Neural progenitor cell (in vitro differentiated cells): ENCODE measurements around the gene CEP170B. TPM values are rescaled to one million over a fixed set of nuclear protein-coding genes. Genes with fewer than 3 reads are reported as not detected.

Experiments used
- DNase-seq: peaks from one replicate; pipeline ENCODE4 v3.0.0-alpha.2; 2016; ENCODE audit warnings: low spot score
- H2AFZ ChIP-seq: fragments of 200-600 bp; sonication (generic); replicated peaks from 2 replicates; pipeline ENCODE4 v1.6.1; 2016; ENCODE audit warnings: antibody characterized with exemption
- H3F3A ChIP-seq: fragments of 200-600 bp; sonication (generic); 2 replicates; pipeline ENCODE4 v1.6.1; 2016; ENCODE audit warnings: antibody characterized with exemption, low read depth
- H3K27ac ChIP-seq: fragments of 200-600 bp; sonication (generic); 2 replicates; pipeline ENCODE4 v1.5.1; 2016; ENCODE audit warnings: mild to moderate bottlenecking
- H3K27me3 ChIP-seq: fragments of 200-600 bp; sonication (generic); 2 replicates; pipeline ENCODE4 v1.6.1; 2016; ENCODE audit warnings: mild to moderate bottlenecking, moderate library complexity
- H3K36me3 ChIP-seq: fragments of 200-600 bp; sonication (generic); 2 replicates; pipeline ENCODE4 v1.5.1; 2016
- H3K4me1 ChIP-seq: fragments of 200-600 bp; sonication (generic); 2 replicates; pipeline ENCODE4 v1.6.1; 2016; ENCODE audit warnings: mixed run types
- H3K4me2 ChIP-seq: fragments of 200-600 bp; sonication (generic); 2 replicates; pipeline ENCODE4 v1.6.1; 2016
- H3K4me3 ChIP-seq: fragments of 200-600 bp; sonication (generic); 2 replicates; pipeline ENCODE4 v1.5.1; 2016
- H3K79me2 ChIP-seq: fragments of 200-600 bp; sonication (generic); 2 replicates; pipeline ENCODE4 v1.6.1; 2016; ENCODE audit warnings: low read depth
- H3K9ac ChIP-seq: fragments of 200-600 bp; sonication (generic); 2 replicates; pipeline ENCODE4 v1.6.1; 2016
- H3K9me3 ChIP-seq: fragments of 200-600 bp; sonication (generic); 2 replicates; pipeline ENCODE4 v1.5.1; 2016; ENCODE audit warnings: low read depth
- H4K20me1 ChIP-seq: fragments of 200-600 bp; sonication (generic); 2 replicates; pipeline ENCODE4 v1.6.1; 2016; ENCODE audit warnings: low read depth
- H3K27ac Mint-ChIP-seq: 3 replicates; pipeline ENCODE4 v1.8.0; 2021; ENCODE audit warnings: mixed read lengths
- H3K27me3 Mint-ChIP-seq: 2 replicates; pipeline ENCODE4 v1.8.0; 2022; ENCODE audit warnings: low read depth, mild to moderate bottlenecking, inconsistent platforms, moderate library complexity, mixed read lengths; ENCODE audit not compliant: insufficient read depth
- H3K36me3 Mint-ChIP-seq: 3 replicates; pipeline ENCODE4 v1.8.0; 2021; ENCODE audit warnings: mixed read lengths
- H3K4me1 Mint-ChIP-seq: 3 replicates; pipeline ENCODE4 v1.8.0; 2021; ENCODE audit warnings: mixed read lengths
- H3K4me3 Mint-ChIP-seq: 3 replicates; pipeline ENCODE4 v1.8.0; 2021; ENCODE audit warnings: mild to moderate bottlenecking, moderate library complexity, mixed read lengths
- H3K9me3 Mint-ChIP-seq: 3 replicates; pipeline ENCODE4 v1.8.0; 2020; ENCODE audit warnings: mixed read lengths
- EZH2 ChIP-seq: fragments of 200-600 bp; sonication (generic); IDR thresholded peaks from 2 replicates; pipeline ENCODE4 v1.6.1; 2017; ENCODE audit warnings: antibody characterized with exemption, mild to moderate bottlenecking, moderate library complexity
- EZH2phosphoT487 ChIP-seq: fragments of 200-600 bp; sonication (generic); IDR thresholded peaks from 2 replicates; pipeline ENCODE4 v1.6.1; 2017; ENCODE audit warnings: antibody characterized with exemption
- total RNA-seq: library from RNA; depleted of rRNA; stranded (reverse); fragments of >200 nt; gene quantifications from 2 replicates; pipeline ENCODE4 v1.2.3, GENCODE V29; 2015; ENCODE audit warnings: low replicate concordance
- TF ChIP-seq, protein P1 (sequence below): fragments of 200-600 bp; sonication (generic); IDR thresholded peaks from 2 replicates; pipeline ENCODE4 v1.5.1; 2017; ENCODE audit warnings: antibody characterized with exemption, mild to moderate bottlenecking

Gene CEP170B
- total RNA-seq, 1 donor from 2014 or later: 3.0 TPM

GRCh38 chr14:104818714-104819161, 46.3 kb upstream of the CEP170B start:
- Histone ChIP-seq H3K4me1 (peaks cover 6% of the 10 kb centered on the region), H3K79me2 (peaks cover 9% of the 10 kb centered on the region)
- TF ChIP-seq EZH2phosphoT487 (no peak), EZH2 (no peak)
- TF ChIP-seq, protein P1, sequence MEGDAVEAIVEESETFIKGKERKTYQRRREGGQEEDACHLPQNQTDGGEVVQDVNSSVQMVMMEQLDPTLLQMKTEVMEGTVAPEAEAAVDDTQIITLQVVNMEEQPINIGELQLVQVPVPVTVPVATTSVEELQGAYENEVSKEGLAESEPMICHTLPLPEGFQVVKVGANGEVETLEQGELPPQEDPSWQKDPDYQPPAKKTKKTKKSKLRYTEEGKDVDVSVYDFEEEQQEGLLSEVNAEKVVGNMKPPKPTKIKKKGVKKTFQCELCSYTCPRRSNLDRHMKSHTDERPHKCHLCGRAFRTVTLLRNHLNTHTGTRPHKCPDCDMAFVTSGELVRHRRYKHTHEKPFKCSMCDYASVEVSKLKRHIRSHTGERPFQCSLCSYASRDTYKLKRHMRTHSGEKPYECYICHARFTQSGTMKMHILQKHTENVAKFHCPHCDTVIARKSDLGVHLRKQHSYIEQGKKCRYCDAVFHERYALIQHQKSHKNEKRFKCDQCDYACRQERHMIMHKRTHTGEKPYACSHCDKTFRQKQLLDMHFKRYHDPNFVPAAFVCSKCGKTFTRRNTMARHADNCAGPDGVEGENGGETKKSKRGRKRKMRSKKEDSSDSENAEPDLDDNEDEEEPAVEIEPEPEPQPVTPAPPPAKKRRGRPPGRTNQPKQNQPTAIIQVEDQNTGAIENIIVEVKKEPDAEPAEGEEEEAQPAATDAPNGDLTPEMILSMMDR: no peak

GRCh38 chr14:104819361-104819781, 45.7 kb upstream of the CEP170B start:
- peaks cover 6% of the 10 kb centered on the region for H3K4me1 ChIP-seq
- no peak overlapping the region for H3K27ac ChIP-seq
- Mint-ChIP-seq H3K27ac (no peak overlapping the region), H3K36me3 (peaks cover 5% of the 10 kb centered on the region), H3K4me3 (no peak overlapping the region), H3K4me1 (peaks cover 14% of the 10 kb centered on the region), H3K9me3 (peaks cover 2% of the 10 kb centered on the region), H3K27me3 (peaks cover 5% of the 10 kb centered on the region)
- H3K36me3 ChIP-seq: no peaks in the 10 kb centered on the region
- no peak overlapping the region for H2AFZ ChIP-seq
- no peak overlapping the region for H3K4me2 ChIP-seq
- peaks cover 14% of the 10 kb centered on the region for H3F3A ChIP-seq
- TF ChIP-seq EZH2 (no peak), EZH2phosphoT487 (no peak)
- TF ChIP-seq, protein P1: no peak
- no peaks in the 10 kb centered on the region for H4K20me1 ChIP-seq
- H3K27me3 ChIP-seq: peaks cover 4% of the 10 kb centered on the region
- no peak overlapping the region for H3K4me3 ChIP-seq
- H3K9me3 ChIP-seq: no peaks in the 10 kb centered on the region
- peaks cover 9% of the 10 kb centered on the region for H3K79me2 ChIP-seq
- no peak for DNase-seq
- no peak overlapping the region for H3K9ac ChIP-seq

More at GRCh38 chr14:104818714-104819161, 46.3 kb upstream of the CEP170B start:
- Mint-ChIP-seq H3K27me3 (peaks cover 2% of the 10 kb centered on the region), H3K4me3 (no peak overlapping the region), H3K4me1 (peaks cover 19% of the 10 kb centered on the region), H3K27ac (no peak overlapping the region), H3K36me3 (peaks cover 5% of the 10 kb centered on the region), H3K9me3 (no peaks in the 10 kb centered on the region)
- Histone ChIP-seq H3K4me2 (no peak overlapping the region), H3K27me3 (no peaks in the 10 kb centered on the region), H3K4me3 (no peak overlapping the region), H3K36me3 (no peaks in the 10 kb centered on the region), H4K20me1 (no peaks in the 10 kb centered on the region), H3F3A (peaks cover 20% of the 10 kb centered on the region), H3K9me3 (no peaks in the 10 kb centered on the region), H3K9ac (no peak overlapping the region), H2AFZ (no peak overlapping the region), H3K27ac (no peak overlapping the region)
- DNase-seq: no peak

DNA sequence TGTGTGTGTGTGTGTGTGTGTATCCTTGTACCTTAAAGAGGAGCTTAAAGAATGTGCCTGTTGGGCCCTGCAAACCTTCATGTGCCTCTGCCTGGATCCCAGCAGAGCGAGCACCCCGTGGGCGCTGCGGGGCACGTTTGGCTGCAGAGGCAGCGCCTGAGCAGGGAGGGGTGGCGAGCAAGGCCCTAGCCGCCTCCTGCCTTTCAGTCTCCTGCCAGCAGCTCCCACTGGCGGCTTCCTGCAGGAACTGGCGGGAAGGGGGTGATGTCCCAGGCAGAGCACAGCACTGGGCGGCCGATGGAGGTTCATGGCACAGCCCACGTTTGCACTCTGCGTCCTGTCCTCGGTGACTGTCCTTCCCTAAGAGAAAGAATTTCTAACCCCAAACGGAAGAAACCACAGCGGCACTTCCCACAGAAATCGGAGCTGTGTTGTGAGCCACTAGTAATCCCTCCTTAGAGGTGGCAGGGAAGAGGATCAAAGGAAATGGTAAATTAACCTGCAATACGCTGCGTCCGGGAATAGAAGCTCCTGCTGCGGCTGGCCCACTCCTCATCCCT, 44.3 kb upstream of the CEP170B start:
- Mint-ChIP-seq H3K9me3 (peaks cover 8% of the 10 kb centered on the region), H3K27ac (no peak overlapping the region), H3K4me3 (no peak overlapping the region), H3K36me3 (peaks cover 5% of the 10 kb centered on the region), H3K27me3 (peaks cover 16% of the 10 kb centered on the region), H3K4me1 (peaks cover 18% of the 10 kb centered on the region)
- peaks cover 6% of the 10 kb centered on the region for H3K4me1 ChIP-seq
- peaks cover 18% of the 10 kb centered on the region for H3K27me3 ChIP-seq
- peaks cover 9% of the 10 kb centered on the region for H3K79me2 ChIP-seq
- H4K20me1 ChIP-seq: no peaks in the 10 kb centered on the region
- H3K36me3 ChIP-seq: no peaks in the 10 kb centered on the region
- no peak overlapping the region for H3K9ac ChIP-seq
- H3K27ac ChIP-seq: no peak overlapping the region
- peaks cover 10% of the 10 kb centered on the region for H3F3A ChIP-seq
- no peaks in the 10 kb centered on the region for H3K9me3 ChIP-seq
- peak; percentile 81 for DNase-seq
- H3K4me3 ChIP-seq: no peak overlapping the region
- no peak for TF ChIP-seq EZH2phosphoT487
- TF ChIP-seq, protein P1: peak; percentile 48
- no peak overlapping the region for H2AFZ ChIP-seq
- H3K4me2 ChIP-seq: no peak overlapping the region
